ENCODE data around the gene NPNT. TPM values are rescaled to one million over a fixed set of nuclear protein-coding genes. Genes with fewer than 3 reads are reported as not detected.

Gene NPNT
- polyA plus RNA-seq, 1 of the 3 experiments (the other 2 are of a cell fraction), result not detected

GRCh38 chr4:105991726-105992125 lies 96.5 kb downstream of the NPNT start:
- Histone ChIP-seq H3K9ac (no peak overlapping the region), H3K9me3 (no peaks in the 10 kb centered on the region), H3K4me1 (ENCODE audit: control insufficient read depth in 1 of 2, insufficient read depth in 2 of 2, low read depth in 1 of 2, low read length in 1 of 2) (peaks cover 0 to 20% of the 10 kb centered on the region in 2 experiments; a peak in 2 of 4 replicates), H3K4me3 (ENCODE audit: low read depth in 2 of 2, low read length in 1 of 2) (no peak overlapping the region), H4K20me1 (ENCODE audit: insufficient read depth) (no peaks in the 10 kb centered on the region), H3F3A (replicated peaks; ENCODE audit: insufficient read depth) (no peaks in the 10 kb centered on the region), H3K4me2 (no peak overlapping the region), H3K27ac (ENCODE audit: low read depth in 2 of 2, low read length in 1 of 2) (no peak overlapping the region), H3K79me2 (ENCODE audit: insufficient read depth) (no peaks in the 10 kb centered on the region), H3K27me3 (ENCODE audit: insufficient read depth) (no peaks in the 10 kb centered on the region), H3K36me3 (replicated peaks in 1 of 2; ENCODE audit: control insufficient read depth in 1 of 2, insufficient read depth in 2 of 2, low read length in 1 of 2) (no peaks in the 10 kb centered on the region), H3K9me2 (no peaks in the 10 kb centered on the region), H2AFZ (ENCODE audit: low read depth) (no peak overlapping the region)
- ChIA-PET POLR2A (no interaction called here), CTCF (interaction anchor here (1.0 kb wide), 1 partner anchor 18 kb away, joined by 3 read pairs; no protein-coding TSS in a partner anchor)
- no peak for DNase-seq
- WGBS (ENCODE audit: low lambda C conversion rate), result 82% methylated on average over 8 of the region's 8 CpGs
- TF ChIP-seq RAD21 (IDR thresholded peaks at IDR 0.05; ENCODE audit: low read length), result no peak
- TF ChIP-seq PBX3 (IDR thresholded peaks at IDR 0.05), result no peak
- no peak for TF ChIP-seq TCF12 (IDR thresholded peaks at IDR 0.05)
- TF ChIP-seq, protein P1, sequence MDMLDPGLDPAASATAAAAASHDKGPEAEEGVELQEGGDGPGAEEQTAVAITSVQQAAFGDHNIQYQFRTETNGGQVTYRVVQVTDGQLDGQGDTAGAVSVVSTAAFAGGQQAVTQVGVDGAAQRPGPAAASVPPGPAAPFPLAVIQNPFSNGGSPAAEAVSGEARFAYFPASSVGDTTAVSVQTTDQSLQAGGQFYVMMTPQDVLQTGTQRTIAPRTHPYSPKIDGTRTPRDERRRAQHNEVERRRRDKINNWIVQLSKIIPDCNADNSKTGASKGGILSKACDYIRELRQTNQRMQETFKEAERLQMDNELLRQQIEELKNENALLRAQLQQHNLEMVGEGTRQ (IDR thresholded peaks at IDR 0.05; ENCODE audit: borderline replicate concordance, low read depth, low read length), result no peak
- no peak for TF ChIP-seq GABPA (IDR thresholded peaks at IDR 0.05; ENCODE audit: low read depth)
- no peak for TF ChIP-seq TEAD4 (IDR thresholded peaks at IDR 0.05; ENCODE audit: borderline replicate concordance, insufficient read depth)
- no peak for TF ChIP-seq MEF2A (IDR thresholded peaks at IDR 0.05; ENCODE audit: borderline replicate concordance, low read depth)
- no peak for TF ChIP-seq FOXM1 (IDR thresholded peaks at IDR 0.05; ENCODE audit: low read depth)
- TF ChIP-seq JUND (IDR thresholded peaks at IDR 0.05), result no peak
- TF ChIP-seq RXRA (IDR thresholded peaks at IDR 0.05; ENCODE audit: borderline replicate concordance, low read depth), result no peak
- no peak for TF ChIP-seq MXI1 (IDR thresholded peaks at IDR 0.05; ENCODE audit: low read depth, low read length)
- TF ChIP-seq EZH2phosphoT487 (IDR thresholded peaks at IDR 0.05; ENCODE audit: borderline replicate concordance, low read depth), result no peak
- no peak for TF ChIP-seq EP300 (IDR thresholded peaks at IDR 0.05; ENCODE audit: borderline replicate concordance in 1 of 2, low read depth in 1 of 2, low read length in 1 of 2)
- TF ChIP-seq SMC3 (IDR thresholded peaks at IDR 0.05; ENCODE audit: low read depth, low read length), result no peak
- no peak for TF ChIP-seq RFX5 (IDR thresholded peaks at IDR 0.05; ENCODE audit: low read length)
- TF ChIP-seq, protein P2, sequence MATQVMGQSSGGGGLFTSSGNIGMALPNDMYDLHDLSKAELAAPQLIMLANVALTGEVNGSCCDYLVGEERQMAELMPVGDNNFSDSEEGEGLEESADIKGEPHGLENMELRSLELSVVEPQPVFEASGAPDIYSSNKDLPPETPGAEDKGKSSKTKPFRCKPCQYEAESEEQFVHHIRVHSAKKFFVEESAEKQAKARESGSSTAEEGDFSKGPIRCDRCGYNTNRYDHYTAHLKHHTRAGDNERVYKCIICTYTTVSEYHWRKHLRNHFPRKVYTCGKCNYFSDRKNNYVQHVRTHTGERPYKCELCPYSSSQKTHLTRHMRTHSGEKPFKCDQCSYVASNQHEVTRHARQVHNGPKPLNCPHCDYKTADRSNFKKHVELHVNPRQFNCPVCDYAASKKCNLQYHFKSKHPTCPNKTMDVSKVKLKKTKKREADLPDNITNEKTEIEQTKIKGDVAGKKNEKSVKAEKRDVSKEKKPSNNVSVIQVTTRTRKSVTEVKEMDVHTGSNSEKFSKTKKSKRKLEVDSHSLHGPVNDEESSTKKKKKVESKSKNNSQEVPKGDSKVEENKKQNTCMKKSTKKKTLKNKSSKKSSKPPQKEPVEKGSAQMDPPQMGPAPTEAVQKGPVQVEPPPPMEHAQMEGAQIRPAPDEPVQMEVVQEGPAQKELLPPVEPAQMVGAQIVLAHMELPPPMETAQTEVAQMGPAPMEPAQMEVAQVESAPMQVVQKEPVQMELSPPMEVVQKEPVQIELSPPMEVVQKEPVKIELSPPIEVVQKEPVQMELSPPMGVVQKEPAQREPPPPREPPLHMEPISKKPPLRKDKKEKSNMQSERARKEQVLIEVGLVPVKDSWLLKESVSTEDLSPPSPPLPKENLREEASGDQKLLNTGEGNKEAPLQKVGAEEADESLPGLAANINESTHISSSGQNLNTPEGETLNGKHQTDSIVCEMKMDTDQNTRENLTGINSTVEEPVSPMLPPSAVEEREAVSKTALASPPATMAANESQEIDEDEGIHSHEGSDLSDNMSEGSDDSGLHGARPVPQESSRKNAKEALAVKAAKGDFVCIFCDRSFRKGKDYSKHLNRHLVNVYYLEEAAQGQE (IDR thresholded peaks at IDR 0.05; ENCODE audit: low read depth, low read length), result no peak
- no peak for TF ChIP-seq NFIC (IDR thresholded peaks at IDR 0.05; ENCODE audit: borderline replicate concordance)
- no peak for TF ChIP-seq NRF1 (IDR thresholded peaks at IDR 0.05; ENCODE audit: low read depth, low read length)
- no peak for TF ChIP-seq ELF1 (IDR thresholded peaks at IDR 0.05)

All from SK-N-SH (cell line).